ENCODE results near the gene SMYD3.

The SMYD3 gene

GRCh38 chr1:246216906-246217305 lies 290.2 kb downstream of the SMYD3 start:
- H3K4me3 ChIP-seq (ENCODE audit: low read depth, low read length) = no peak overlapping the region
- TF ChIP-seq, protein P1, sequence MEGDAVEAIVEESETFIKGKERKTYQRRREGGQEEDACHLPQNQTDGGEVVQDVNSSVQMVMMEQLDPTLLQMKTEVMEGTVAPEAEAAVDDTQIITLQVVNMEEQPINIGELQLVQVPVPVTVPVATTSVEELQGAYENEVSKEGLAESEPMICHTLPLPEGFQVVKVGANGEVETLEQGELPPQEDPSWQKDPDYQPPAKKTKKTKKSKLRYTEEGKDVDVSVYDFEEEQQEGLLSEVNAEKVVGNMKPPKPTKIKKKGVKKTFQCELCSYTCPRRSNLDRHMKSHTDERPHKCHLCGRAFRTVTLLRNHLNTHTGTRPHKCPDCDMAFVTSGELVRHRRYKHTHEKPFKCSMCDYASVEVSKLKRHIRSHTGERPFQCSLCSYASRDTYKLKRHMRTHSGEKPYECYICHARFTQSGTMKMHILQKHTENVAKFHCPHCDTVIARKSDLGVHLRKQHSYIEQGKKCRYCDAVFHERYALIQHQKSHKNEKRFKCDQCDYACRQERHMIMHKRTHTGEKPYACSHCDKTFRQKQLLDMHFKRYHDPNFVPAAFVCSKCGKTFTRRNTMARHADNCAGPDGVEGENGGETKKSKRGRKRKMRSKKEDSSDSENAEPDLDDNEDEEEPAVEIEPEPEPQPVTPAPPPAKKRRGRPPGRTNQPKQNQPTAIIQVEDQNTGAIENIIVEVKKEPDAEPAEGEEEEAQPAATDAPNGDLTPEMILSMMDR (IDR thresholded peaks at IDR 0.05; ENCODE audit: borderline replicate concordance, insufficient read depth, low read depth, low read length) = no peak

- no peak overlapping the region for H3K4me3 ChIP-seq (ENCODE audit: low read depth, low read length)
- TF ChIP-seq, protein P1 (IDR thresholded peaks at IDR 0.05; ENCODE audit: borderline replicate concordance, insufficient read depth, low read depth, low read length) = no peak
Observed at GRCh38 chr1:246215510-246215903, 291.6 kb downstream of the SMYD3 start.

DNA sequence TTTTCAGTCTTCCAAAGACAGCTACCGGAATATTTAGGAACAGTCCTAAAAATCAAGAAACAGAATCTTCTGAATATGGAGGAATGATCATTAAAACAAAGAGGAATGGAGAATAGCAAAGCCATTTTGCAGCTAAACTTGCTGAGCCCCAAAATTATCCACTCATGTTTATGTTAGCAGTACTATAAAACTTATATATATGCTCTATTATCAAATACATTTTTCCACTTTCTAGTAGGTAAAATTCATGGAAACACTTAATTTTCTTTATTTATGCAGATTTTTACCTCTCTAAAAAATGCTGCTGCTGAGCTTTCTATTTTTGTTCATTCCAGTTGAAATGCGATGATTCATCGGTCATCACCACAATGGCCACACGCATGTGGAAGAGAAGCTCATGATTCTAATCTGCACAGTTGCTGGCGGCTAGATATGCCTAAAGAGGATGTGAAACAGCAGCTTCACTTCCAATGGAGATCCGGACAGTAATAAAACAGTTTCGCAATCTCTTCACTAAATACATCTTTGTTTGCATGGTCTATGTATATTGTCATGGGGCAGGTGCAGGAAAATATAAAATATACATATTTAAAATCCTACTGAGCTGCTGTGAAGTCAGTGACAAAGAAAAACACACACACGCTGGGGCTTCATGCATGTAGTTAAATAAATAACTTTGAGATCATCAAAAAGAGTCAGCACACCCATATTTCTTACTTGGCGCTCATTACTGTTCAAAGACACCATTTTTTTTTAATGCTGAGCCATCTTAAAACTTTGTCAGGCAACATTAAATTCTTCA lies 292.2 kb downstream of the SMYD3 start:
- TF ChIP-seq, protein P1 (IDR thresholded peaks at IDR 0.05; ENCODE audit: borderline replicate concordance, insufficient read depth, low read depth, low read length) = no peak
- H3K4me3 ChIP-seq (ENCODE audit: low read depth, low read length) = no peak overlapping the region

DNA sequence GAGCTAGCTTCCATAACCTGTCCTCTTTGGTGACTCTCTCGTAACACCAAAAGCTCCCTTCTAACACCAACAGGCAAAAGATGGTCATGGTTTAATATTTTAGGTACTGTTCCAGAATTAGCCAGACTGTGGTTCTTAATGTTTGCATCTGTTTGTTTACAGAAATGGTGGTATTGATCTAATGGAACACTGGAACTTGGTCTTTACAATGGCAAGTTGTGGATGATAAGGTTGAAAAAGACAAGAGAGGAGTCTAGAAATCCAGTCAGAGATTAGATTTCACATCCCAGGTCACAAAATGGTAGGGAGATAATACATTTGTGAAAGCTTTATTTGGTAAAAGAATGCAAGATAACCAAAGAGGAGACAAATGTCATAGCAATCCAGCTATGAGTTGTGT lies 293.1 kb downstream of the SMYD3 start:
- TF ChIP-seq, protein P1 (IDR thresholded peaks at IDR 0.05; ENCODE audit: borderline replicate concordance, insufficient read depth, low read depth, low read length) = no peak
- H3K4me3 ChIP-seq (ENCODE audit: low read depth, low read length) = no peak overlapping the region

DNA sequence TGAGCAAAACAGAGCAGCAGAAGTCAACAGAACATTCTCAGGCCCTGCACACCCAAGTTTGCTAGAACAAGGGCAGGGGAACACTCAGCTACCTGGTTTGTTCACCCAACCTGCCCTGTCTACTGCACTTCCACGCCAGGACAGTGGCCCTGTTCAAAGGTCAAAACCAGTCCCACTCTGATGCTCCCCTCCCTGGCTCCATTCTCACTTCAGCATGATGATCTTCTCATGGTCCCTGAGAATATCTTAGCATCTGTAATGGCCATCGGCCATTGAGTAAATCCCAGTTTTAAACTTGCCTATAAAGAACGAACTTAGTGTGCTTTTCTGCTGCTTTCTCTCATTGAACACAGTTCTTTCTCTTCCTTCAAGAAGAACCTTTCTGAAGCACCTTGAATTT lies 293.6 kb downstream of the SMYD3 start:
- no peak overlapping the region for H3K4me3 ChIP-seq (ENCODE audit: low read depth, low read length)
- TF ChIP-seq, protein P1 (IDR thresholded peaks at IDR 0.05; ENCODE audit: borderline replicate concordance, insufficient read depth, low read depth, low read length) = no peak

GRCh38 chr1:246213036-246213435 lies 294.0 kb downstream of the SMYD3 start:
- no peak overlapping the region for H3K4me3 ChIP-seq (ENCODE audit: low read depth, low read length)
- TF ChIP-seq, protein P1 (IDR thresholded peaks at IDR 0.05; ENCODE audit: borderline replicate concordance, insufficient read depth, low read depth, low read length) = no peak

GRCh38 chr1:246212013-246212412 lies 295.1 kb downstream of the SMYD3 start:
- TF ChIP-seq, protein P1 (IDR thresholded peaks at IDR 0.05; ENCODE audit: borderline replicate concordance, insufficient read depth, low read depth, low read length) = no peak
- H3K4me3 ChIP-seq (ENCODE audit: low read depth, low read length) = no peak overlapping the region
